HL-60 (cell line): Measurements from ENCODE around the gene CASTOR1.

ENCODE experiments used
- GABPA ChIP-seq: IDR thresholded peaks from 2 replicates; pipeline ENCODE4 v1.6.1; 2012; ENCODE audit warnings: low read depth
- POLR2AphosphoS5 ChIP-seq: IDR thresholded peaks from 2 replicates; pipeline ENCODE4 v1.6.1; 2012; ENCODE audit warnings: low read depth
- REST ChIP-seq: IDR thresholded peaks from 2 replicates; pipeline ENCODE4 v1.6.1; 2012; ENCODE audit warnings: low read depth; ENCODE audit not compliant: insufficient replicate concordance
- SPI1 ChIP-seq: IDR thresholded peaks from 2 replicates; pipeline ENCODE4 v1.6.1; 2012; ENCODE audit warnings: low read depth, mild to moderate bottlenecking, borderline replicate concordance
- TF ChIP-seq, protein P1 (sequence below): IDR thresholded peaks from one replicate; pipeline ENCODE4 v1.5.1; 2011; ENCODE audit warnings: low read length, control low read depth, inconsistent platforms; ENCODE audit not compliant: insufficient read depth

GRCh38 chr22:30291058-30291892, 2.0 kb upstream of the CASTOR1 start:
- TF ChIP-seq, protein P1, sequence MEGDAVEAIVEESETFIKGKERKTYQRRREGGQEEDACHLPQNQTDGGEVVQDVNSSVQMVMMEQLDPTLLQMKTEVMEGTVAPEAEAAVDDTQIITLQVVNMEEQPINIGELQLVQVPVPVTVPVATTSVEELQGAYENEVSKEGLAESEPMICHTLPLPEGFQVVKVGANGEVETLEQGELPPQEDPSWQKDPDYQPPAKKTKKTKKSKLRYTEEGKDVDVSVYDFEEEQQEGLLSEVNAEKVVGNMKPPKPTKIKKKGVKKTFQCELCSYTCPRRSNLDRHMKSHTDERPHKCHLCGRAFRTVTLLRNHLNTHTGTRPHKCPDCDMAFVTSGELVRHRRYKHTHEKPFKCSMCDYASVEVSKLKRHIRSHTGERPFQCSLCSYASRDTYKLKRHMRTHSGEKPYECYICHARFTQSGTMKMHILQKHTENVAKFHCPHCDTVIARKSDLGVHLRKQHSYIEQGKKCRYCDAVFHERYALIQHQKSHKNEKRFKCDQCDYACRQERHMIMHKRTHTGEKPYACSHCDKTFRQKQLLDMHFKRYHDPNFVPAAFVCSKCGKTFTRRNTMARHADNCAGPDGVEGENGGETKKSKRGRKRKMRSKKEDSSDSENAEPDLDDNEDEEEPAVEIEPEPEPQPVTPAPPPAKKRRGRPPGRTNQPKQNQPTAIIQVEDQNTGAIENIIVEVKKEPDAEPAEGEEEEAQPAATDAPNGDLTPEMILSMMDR, result no peak
- TF ChIP-seq GABPA (no peak), REST (no peak), POLR2AphosphoS5 (no peak), SPI1 (no peak)
